ENCODE measurements around the gene GPR31.

Gene GPR31

DNA sequence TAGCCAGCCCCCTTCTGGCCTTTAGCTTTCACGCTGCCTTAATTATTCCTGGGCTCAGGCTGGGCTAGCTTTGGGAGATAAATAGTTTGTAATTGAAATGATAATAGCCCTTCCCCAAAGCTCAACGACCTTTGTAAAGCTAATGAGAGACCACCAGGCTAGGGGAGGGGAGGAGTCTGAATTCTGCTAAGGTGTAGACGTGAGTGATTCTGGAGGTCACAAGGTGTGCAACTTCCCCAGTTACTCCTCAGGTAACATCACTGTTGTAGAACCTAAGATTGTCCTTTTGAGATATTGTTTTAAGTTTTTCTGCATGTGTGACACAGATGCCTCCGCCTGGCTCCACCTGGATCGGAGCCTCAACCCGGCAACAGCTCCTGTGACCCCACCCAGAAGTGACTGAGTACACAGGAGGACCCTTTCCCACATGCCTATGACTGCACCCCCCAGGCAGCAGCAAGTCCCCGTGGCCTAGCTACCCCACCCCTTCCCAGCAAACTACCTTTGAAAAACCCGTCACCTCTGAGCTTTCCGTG, 5.8 kb upstream of the GPR31 start:
- H3K79me1 ChIP-seq (ENCODE audit: low read depth, low read length): no peaks in the 10 kb centered on the region
- no peak overlapping the region for H3K4me3 ChIP-seq (ENCODE audit: low read length in 2 of 2)
- no peak overlapping the region for H3K27ac ChIP-seq (replicated peaks; ENCODE audit: low read length)
- no peak overlapping the region for H4K8ac ChIP-seq (ENCODE audit: low read depth, low read length)
- no CpG with 5 or more reads among the region's 9 CpGs for WGBS, 2 donors (ENCODE audit: extremely low coverage in 2 of 2, insufficient read length in 2 of 2, insufficient replicate concordance in 1 of 2)
- H3K14ac ChIP-seq (ENCODE audit: low read length): no peak overlapping the region
- no peak overlapping the region for H2BK15ac ChIP-seq (ENCODE audit: low read length)
- H2AK5ac ChIP-seq (ENCODE audit: low read depth, low read length): no peak overlapping the region
- no peak for DNase-seq (ENCODE audit: low spot score)
- H3K36me3 ChIP-seq (replicated peaks in 1 of 2; ENCODE audit: control insufficient read depth in 2 of 2, insufficient read depth in 2 of 2, low read length in 2 of 2): no peaks in the 10 kb centered on the region
- H3K23ac ChIP-seq (ENCODE audit: low read depth, low read length, poor library complexity): no peak overlapping the region
- no peak overlapping the region for H2BK5ac ChIP-seq (ENCODE audit: low read length)
- H2BK12ac ChIP-seq (ENCODE audit: low read length): no peak overlapping the region
- H2AFZ ChIP-seq (ENCODE audit: low read length): no peak overlapping the region
- peaks cover 0 to 16% (median 0%) of the 10 kb centered on the region in 3 experiments for H3K27me3 ChIP-seq (ENCODE audit: control insufficient read depth in 3 of 3, insufficient read depth in 3 of 3, low read depth in 1 of 3, low read length in 3 of 3)
- H4K91ac ChIP-seq (ENCODE audit: low read depth, low read length, poor library complexity): no peak overlapping the region
- no peak overlapping the region for H3K4me2 ChIP-seq (ENCODE audit: insufficient read depth, low read length, poor library complexity, severe bottlenecking)
- H3K4ac ChIP-seq (ENCODE audit: low read length): no peak overlapping the region
- no peak overlapping the region for H2BK120ac ChIP-seq (ENCODE audit: low read depth, low read length)
- no peak overlapping the region for H3K9ac ChIP-seq (ENCODE audit: low read depth, low read length, poor library complexity)
- peaks cover 0 to 2% of the 10 kb centered on the region in 2 donors for H3K9me3 ChIP-seq (replicated peaks in 1 of 2; ENCODE audit: control insufficient read depth in 2 of 2, insufficient read depth in 1 of 2, low read depth in 1 of 2, low read length in 2 of 2)
- H3K4me1 ChIP-seq (ENCODE audit: control insufficient read depth in 2 of 2, insufficient read depth in 1 of 2, low read depth in 1 of 2, low read length in 2 of 2): peaks cover 0 to 5% of the 10 kb centered on the region in 2 donors
- no peak overlapping the region for H3K18ac ChIP-seq (ENCODE audit: low read length)

DNA sequence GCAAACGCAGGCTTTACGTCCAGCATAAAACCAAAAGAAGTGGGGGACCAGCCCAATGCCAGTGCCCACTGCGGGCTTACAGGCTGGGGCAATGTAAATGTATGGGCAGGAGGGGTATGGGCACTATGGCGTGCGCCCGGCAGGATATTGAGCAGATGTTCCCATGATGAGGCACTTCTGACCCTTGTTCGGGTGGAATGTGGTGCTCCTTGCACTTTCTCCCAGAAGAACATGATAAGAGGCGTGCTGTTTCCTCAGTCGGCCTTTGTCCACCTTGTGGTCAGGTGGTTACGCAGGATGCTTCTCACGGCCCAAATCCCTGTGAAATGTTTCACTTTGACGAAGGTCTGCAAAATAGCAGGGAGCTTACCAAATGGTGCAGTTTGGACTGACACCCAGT, 4.8 kb upstream of the GPR31 start:
- H2BK12ac ChIP-seq (ENCODE audit: low read length): no peak overlapping the region
- no peak overlapping the region for H3K4ac ChIP-seq (ENCODE audit: low read length)
- no peaks in the 10 kb centered on the region for H3K36me3 ChIP-seq (replicated peaks in 1 of 2; ENCODE audit: control insufficient read depth in 2 of 2, insufficient read depth in 2 of 2, low read length in 2 of 2)
- no peak overlapping the region for H3K9ac ChIP-seq (ENCODE audit: low read depth, low read length, poor library complexity)
- peaks cover 0 to 16% (median 0%) of the 10 kb centered on the region in 3 experiments for H3K27me3 ChIP-seq (ENCODE audit: control insufficient read depth in 3 of 3, insufficient read depth in 3 of 3, low read depth in 1 of 3, low read length in 3 of 3)
- H3K4me2 ChIP-seq (ENCODE audit: insufficient read depth, low read length, poor library complexity, severe bottlenecking): no peak overlapping the region
- H3K79me1 ChIP-seq (ENCODE audit: low read depth, low read length): no peaks in the 10 kb centered on the region
- no peak overlapping the region for H2BK120ac ChIP-seq (ENCODE audit: low read depth, low read length)
- H3K23ac ChIP-seq (ENCODE audit: low read depth, low read length, poor library complexity): no peak overlapping the region
- no peak overlapping the region for H3K18ac ChIP-seq (ENCODE audit: low read length)
- peaks cover 0 to 2% of the 10 kb centered on the region in 2 donors for H3K9me3 ChIP-seq (replicated peaks in 1 of 2; ENCODE audit: control insufficient read depth in 2 of 2, insufficient read depth in 1 of 2, low read depth in 1 of 2, low read length in 2 of 2)
- no peak overlapping the region for H2BK5ac ChIP-seq (ENCODE audit: low read length)
- no peak overlapping the region for H3K14ac ChIP-seq (ENCODE audit: low read length)
- H4K8ac ChIP-seq (ENCODE audit: low read depth, low read length): no peak overlapping the region
- WGBS, 2 donors (ENCODE audit: extremely low coverage in 2 of 2, insufficient read length in 2 of 2, insufficient replicate concordance in 1 of 2): no CpG with 5 or more reads among the region's 12 CpGs
- H2AFZ ChIP-seq (ENCODE audit: low read length): no peak overlapping the region
- H3K4me1 ChIP-seq (ENCODE audit: control insufficient read depth in 2 of 2, insufficient read depth in 1 of 2, low read depth in 1 of 2, low read length in 2 of 2): peaks cover 0 to 5% of the 10 kb centered on the region in 2 donors
- H2BK15ac ChIP-seq (ENCODE audit: low read length): no peak overlapping the region
- no peak overlapping the region for H2AK5ac ChIP-seq (ENCODE audit: low read depth, low read length)
- H3K4me3 ChIP-seq (ENCODE audit: low read length in 2 of 2): no peak overlapping the region
- no peak for DNase-seq (ENCODE audit: low spot score)
- H3K27ac ChIP-seq (replicated peaks; ENCODE audit: low read length): no peak overlapping the region
- H4K91ac ChIP-seq (ENCODE audit: low read depth, low read length, poor library complexity): no peak overlapping the region

DNA sequence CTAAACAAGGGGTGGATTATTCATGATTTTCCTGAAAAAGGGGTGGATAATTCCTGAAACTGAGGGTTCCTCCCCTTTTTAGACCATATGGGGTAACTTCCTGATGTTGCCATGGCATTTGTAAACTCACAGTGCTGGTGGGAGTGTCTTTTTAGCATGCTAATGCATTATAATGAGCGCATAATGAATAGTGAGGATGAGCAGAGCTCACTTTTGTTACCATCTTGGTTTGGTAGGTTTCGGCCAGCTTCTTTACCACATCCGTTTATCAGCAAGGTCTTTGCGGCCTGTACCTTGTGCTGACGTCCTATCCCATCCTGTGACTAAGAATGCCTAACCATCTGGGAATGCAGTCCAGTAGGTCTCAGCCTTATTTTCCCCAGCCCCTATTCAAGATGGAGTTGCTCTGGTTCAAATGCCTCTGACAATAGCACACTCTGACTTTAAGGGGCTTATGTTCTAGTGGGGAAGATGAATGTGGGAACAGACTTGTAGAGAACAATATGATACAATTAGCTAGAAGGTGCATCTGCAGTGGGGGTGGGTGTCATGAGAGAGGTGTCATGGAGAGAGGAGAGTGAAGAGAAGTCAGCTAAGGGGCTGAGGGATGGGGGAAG, 4.2 kb upstream of the GPR31 start:
- Histone ChIP-seq H3K9me3 (replicated peaks in 1 of 2; ENCODE audit: control insufficient read depth in 2 of 2, insufficient read depth in 1 of 2, low read depth in 1 of 2, low read length in 2 of 2) (peaks cover 0 to 2% of the 10 kb centered on the region in 2 donors), H2BK5ac (ENCODE audit: low read length) (no peak overlapping the region), H3K23ac (ENCODE audit: low read depth, low read length, poor library complexity) (no peak overlapping the region), H2BK12ac (ENCODE audit: low read length) (no peak overlapping the region), H3K4me3 (ENCODE audit: low read length in 2 of 2) (no peak overlapping the region), H3K27me3 (ENCODE audit: control insufficient read depth in 3 of 3, insufficient read depth in 3 of 3, low read depth in 1 of 3, low read length in 3 of 3) (peaks cover 0 to 16% (median 0%) of the 10 kb centered on the region in 3 experiments), H3K27ac (replicated peaks; ENCODE audit: low read length) (no peak overlapping the region), H3K18ac (ENCODE audit: low read length) (no peak overlapping the region), H3K79me1 (ENCODE audit: low read depth, low read length) (no peaks in the 10 kb centered on the region), H4K8ac (ENCODE audit: low read depth, low read length) (no peak overlapping the region), H3K36me3 (replicated peaks in 1 of 2; ENCODE audit: control insufficient read depth in 2 of 2, insufficient read depth in 2 of 2, low read length in 2 of 2) (no peaks in the 10 kb centered on the region), H2BK15ac (ENCODE audit: low read length) (no peak overlapping the region), H3K14ac (ENCODE audit: low read length) (no peak overlapping the region), H2BK120ac (ENCODE audit: low read depth, low read length) (no peak overlapping the region), H2AFZ (ENCODE audit: low read length) (no peak overlapping the region), H3K4me2 (ENCODE audit: insufficient read depth, low read length, poor library complexity, severe bottlenecking) (no peak overlapping the region), H2AK5ac (ENCODE audit: low read depth, low read length) (no peak overlapping the region), H3K4me1 (ENCODE audit: control insufficient read depth in 2 of 2, insufficient read depth in 1 of 2, low read depth in 1 of 2, low read length in 2 of 2) (peaks cover 0 to 5% of the 10 kb centered on the region in 2 donors), H3K4ac (ENCODE audit: low read length) (no peak overlapping the region), H4K91ac (ENCODE audit: low read depth, low read length, poor library complexity) (no peak overlapping the region), H3K9ac (ENCODE audit: low read depth, low read length, poor library complexity) (no peak overlapping the region)
- DNase-seq (ENCODE audit: low spot score): no peak
- WGBS, 2 donors (ENCODE audit: extremely low coverage in 2 of 2, insufficient read length in 2 of 2, insufficient replicate concordance in 1 of 2): no CpG with 5 or more reads among the region's 5 CpGs

DNA sequence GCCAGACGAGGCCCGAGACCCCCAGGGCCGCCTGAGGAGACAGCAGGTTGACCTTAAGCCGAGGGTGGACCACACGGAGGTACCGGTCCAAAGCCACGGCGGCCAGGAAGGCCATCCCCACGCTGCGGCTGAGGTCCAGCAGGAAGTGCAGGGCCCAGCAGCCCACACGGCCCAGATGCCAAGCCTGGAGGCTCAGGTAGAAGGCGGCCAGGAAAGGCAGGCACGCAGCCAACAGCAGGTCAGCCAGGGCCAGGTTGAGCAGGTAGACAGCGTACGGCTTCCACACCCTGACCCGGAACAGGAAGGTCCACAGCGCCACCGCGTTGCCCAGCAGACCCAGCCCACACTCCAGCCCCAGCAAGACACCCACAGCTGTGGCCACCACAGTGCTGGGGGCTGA, 366 bp downstream of the GPR31 start:
- Histone ChIP-seq H3K4me2 (ENCODE audit: insufficient read depth, low read length, poor library complexity, severe bottlenecking) (no peak overlapping the region), H4K91ac (ENCODE audit: low read depth, low read length, poor library complexity) (no peak overlapping the region), H3K23ac (ENCODE audit: low read depth, low read length, poor library complexity) (peak overlapping the region; percentile 90), H2AK5ac (ENCODE audit: low read depth, low read length) (peak overlapping the region; percentile 28), H3K36me3 (replicated peaks in 1 of 2; ENCODE audit: control insufficient read depth in 2 of 2, insufficient read depth in 2 of 2, low read length in 2 of 2) (no peaks in the 10 kb centered on the region), H3K14ac (ENCODE audit: low read length) (peak overlapping the region; percentile 50), H3K18ac (ENCODE audit: low read length) (peak overlapping the region; percentile 69), H3K4me3 (ENCODE audit: low read length in 2 of 2) (peak overlapping the region in 1 of 2 donors; percentile 45), H2BK15ac (ENCODE audit: low read length) (peak overlapping the region; percentile 42), H3K27me3 (ENCODE audit: control insufficient read depth in 3 of 3, insufficient read depth in 3 of 3, low read depth in 1 of 3, low read length in 3 of 3) (peaks cover 0 to 3% (median 0%) of the 10 kb centered on the region in 3 experiments), H3K27ac (replicated peaks; ENCODE audit: low read length) (no peak overlapping the region), H3K4ac (ENCODE audit: low read length) (no peak overlapping the region), H2AFZ (ENCODE audit: low read length) (no peak overlapping the region), H3K9ac (ENCODE audit: low read depth, low read length, poor library complexity) (peak overlapping the region; percentile 46), H2BK5ac (ENCODE audit: low read length) (no peak overlapping the region), H3K9me3 (replicated peaks in 1 of 2; ENCODE audit: control insufficient read depth in 2 of 2, insufficient read depth in 1 of 2, low read depth in 1 of 2, low read length in 2 of 2) (peaks cover 0 to 2% of the 10 kb centered on the region in 2 donors), H3K79me1 (ENCODE audit: low read depth, low read length) (no peaks in the 10 kb centered on the region), H2BK12ac (ENCODE audit: low read length) (peak overlapping the region; percentile 25), H4K8ac (ENCODE audit: low read depth, low read length) (no peak overlapping the region), H2BK120ac (ENCODE audit: low read depth, low read length) (peak overlapping the region; percentile 21), H3K4me1 (ENCODE audit: control insufficient read depth in 2 of 2, insufficient read depth in 1 of 2, low read depth in 1 of 2, low read length in 2 of 2) (peaks cover 0 to 2% of the 10 kb centered on the region in 2 donors)
- whole genome bisulfite sequencing, 2 donors (ENCODE audit: extremely low coverage in 2 of 2, insufficient read length in 2 of 2, insufficient replicate concordance in 1 of 2): no CpG with 5 or more reads among the region's 19 CpGs
- DNase-seq (ENCODE audit: low spot score): no peak
